GM12875 (cell line): ENCODE results near the gene SMOC2.

Source experiments
- H3K4me3 ChIP-seq: one replicate; pipeline ENCODE4 v1.5.1; 2011; ENCODE audit warnings: low read depth, low read length, control low read depth
- TF ChIP-seq, protein P1 (sequence below): IDR thresholded peaks from 2 replicates; pipeline ENCODE4 v1.5.1; 2011; ENCODE audit warnings: low read depth, mild to moderate bottlenecking, control low read depth, inconsistent platforms, low read length, moderate library complexity, borderline replicate concordance; ENCODE audit not compliant: insufficient read depth

Gene SMOC2

DNA sequence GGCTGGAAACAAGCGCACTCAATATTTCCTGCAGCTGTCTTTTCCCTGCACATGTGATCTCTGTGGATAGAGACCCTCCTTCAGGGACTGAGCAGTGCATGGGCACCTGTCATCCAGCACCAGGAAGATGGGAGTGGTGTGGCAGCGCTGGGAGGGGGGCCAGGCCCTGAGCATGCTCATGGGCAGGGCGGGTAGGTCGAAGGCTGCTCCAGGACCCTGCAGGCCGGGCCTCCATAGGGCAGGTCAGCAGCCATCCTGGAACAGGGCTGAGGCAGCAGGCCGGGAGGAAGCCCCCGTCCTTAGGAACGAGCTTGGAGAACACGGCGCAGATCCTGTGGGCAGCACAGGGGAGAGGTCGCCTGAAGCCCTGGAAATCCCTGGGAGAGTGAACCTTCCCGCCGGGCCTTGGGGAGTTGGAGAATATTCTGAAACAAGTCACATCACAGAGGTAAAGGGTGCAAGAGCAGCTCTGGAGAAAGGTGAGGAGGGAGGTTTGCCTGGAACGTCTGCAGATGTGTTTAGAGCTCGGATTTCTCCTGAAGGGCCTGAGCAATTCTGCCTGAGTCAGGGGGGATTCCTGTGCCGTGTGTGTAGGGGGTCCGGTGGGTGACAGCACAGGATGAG lies 133.2 kb downstream of the SMOC2 start:
- H3K4me3 ChIP-seq, result no peak overlapping the region
- TF ChIP-seq, protein P1, sequence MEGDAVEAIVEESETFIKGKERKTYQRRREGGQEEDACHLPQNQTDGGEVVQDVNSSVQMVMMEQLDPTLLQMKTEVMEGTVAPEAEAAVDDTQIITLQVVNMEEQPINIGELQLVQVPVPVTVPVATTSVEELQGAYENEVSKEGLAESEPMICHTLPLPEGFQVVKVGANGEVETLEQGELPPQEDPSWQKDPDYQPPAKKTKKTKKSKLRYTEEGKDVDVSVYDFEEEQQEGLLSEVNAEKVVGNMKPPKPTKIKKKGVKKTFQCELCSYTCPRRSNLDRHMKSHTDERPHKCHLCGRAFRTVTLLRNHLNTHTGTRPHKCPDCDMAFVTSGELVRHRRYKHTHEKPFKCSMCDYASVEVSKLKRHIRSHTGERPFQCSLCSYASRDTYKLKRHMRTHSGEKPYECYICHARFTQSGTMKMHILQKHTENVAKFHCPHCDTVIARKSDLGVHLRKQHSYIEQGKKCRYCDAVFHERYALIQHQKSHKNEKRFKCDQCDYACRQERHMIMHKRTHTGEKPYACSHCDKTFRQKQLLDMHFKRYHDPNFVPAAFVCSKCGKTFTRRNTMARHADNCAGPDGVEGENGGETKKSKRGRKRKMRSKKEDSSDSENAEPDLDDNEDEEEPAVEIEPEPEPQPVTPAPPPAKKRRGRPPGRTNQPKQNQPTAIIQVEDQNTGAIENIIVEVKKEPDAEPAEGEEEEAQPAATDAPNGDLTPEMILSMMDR, result no peak

DNA sequence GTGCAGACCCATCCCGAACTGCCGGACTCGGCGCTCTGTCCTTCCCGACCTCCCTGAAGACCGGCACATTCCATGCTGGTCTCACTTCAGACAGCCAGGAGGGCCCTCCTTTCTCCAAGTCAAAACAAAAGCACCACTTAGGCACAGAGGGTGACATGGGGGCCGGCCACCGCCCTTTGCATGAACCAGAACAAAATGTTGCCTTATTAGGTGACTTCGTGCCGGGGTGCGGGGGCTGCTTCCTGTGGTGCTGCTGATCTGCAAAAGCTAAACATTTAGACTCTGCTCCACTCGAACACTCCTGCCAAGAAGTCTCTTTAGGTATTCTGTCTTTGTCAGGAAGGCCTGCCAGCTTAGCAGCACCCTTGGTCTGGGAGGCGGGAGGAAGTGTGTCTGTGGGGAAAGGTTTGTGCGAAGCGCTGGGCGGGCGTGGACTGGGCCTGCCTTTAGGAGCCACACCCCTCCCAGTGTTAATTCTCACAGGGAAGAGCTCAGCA lies 133.8 kb downstream of the SMOC2 start:
- TF ChIP-seq, protein P1, result no peak
- H3K4me3 ChIP-seq, result no peak overlapping the region

DNA sequence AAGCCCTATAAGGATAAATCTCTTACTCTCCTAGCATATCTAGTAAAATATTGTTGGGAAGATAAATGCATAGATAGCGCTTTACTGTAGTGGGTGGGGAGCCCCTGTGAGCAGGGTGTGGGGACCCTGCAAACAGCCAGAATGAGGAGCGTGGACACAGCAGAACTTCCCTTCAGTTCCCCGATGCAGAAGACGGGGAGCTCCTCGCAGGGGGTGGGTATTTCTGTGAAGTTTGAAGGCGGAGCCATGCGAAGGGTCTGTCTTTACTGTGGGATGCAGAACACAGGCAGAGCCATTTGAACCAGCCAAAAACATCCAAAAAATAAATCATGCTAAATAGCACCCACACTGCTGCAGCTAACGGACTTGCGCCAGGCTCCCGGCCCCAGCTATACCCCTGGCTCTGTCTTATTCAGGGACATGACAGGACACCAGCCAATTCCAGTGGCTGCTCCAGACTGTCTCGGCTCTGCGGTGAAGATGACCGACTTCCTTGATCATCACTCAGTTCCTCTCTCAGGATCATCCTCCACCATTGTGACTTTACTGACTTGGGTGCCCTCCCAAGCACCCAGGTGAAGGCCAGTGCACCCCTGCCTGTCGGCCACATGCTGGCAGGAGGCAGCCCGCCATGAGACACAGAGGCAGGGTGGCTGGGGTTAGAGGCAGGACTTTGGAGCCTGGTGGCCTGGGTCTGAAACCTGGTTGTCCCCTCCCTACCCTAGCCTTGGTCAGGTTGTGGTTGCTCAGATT lies 134.5 kb downstream of the SMOC2 start:
- TF ChIP-seq, protein P1, result no peak

DNA sequence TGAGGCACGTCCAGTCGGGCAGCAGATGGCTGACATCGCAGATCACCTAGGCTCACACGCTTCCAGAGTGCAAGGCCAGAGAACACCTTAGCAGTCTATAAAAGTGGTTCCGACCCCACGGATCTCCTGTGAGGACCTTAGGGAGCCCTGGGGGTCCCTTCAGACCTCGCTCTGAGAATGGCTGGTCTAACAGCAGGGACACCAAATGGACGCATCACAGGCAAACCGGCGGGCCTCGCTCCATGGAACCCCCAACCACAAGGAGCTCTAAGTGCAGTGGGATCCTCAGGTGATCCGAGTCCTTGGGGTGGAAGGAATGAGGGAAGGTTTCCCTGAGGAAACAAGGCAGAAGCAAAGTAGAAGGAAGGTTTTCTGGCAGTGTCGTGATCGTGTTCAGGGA lies 135.4 kb downstream of the SMOC2 start:
- TF ChIP-seq, protein P1, result no peak
- H3K4me3 ChIP-seq, result no peak overlapping the region

More for the DNA sequence above, 134.5 kb downstream of the SMOC2 start:
- H3K4me3 ChIP-seq, result no peak overlapping the region

DNA sequence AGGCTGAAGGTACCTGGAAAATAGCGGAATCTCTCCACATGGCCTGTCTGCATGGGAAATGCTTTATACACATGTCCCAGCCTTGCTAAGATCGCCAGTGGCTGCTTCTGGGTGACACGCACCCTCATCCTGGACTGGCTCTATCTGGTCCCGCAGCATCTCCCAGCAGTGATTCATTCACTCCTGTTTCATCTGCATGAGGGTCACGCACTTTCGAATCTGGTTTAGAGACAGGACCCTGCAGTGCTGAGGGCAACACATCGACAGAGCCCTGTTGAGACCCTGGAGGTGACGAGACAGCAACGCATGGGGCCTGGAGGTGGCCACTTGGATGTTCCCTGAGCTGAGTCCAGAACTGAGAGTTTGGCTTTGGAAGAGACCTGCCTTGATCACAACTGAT lies 136.5 kb downstream of the SMOC2 start:
- TF ChIP-seq, protein P1, result no peak

DNA sequence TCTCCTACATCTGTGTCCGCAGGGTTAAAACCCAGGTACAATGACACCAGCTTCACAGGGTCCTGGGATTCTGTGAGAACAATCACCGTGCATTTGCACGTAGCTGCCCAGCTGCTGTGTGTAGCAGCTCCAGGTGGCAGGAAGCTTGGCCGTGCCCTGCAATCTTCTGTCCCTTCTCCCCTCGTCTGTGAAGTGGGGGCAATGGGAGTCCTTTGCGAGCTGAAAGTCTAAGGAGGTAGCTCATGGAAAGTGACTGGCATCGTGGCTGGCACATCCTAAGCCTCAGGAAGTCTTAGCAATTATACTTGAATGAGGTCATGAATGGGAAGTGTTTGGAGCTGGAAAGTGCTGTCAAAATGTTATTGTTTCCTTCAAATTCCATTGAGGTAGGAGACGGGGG lies 137.1 kb downstream of the SMOC2 start:
- no peak overlapping the region for H3K4me3 ChIP-seq
- TF ChIP-seq, protein P1, result no peak

More for the DNA sequence above, 136.5 kb downstream of the SMOC2 start:
- no peak overlapping the region for H3K4me3 ChIP-seq

DNA sequence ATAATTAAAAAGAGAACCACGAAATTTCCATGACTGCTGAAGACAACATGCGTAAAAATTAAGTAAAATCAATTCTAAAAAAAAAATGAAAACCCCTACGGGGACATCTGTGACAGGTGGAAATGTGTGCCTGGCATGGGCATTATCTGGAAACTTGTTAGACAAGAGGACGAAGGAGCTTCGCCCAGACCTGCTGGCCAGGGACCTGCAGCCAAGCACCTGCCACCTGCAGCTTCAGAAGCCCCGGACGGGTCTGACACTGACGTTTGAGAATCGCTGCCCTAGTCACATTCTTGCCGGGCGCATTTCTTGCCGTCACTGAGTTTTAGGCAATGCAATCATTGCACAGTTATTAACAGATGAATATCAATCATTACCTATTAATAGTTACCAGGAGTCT lies 140.3 kb downstream of the SMOC2 start:
- no peak overlapping the region for H3K4me3 ChIP-seq
- TF ChIP-seq, protein P1, result no peak
